ENCODE results near the gene THTPA. TPM values are rescaled to one million over a fixed set of nuclear protein-coding genes. Genes with fewer than 3 reads are reported as not detected.

The THTPA gene
- total and polyA plus RNA-seq, 2 of the 4 experiments (the other 2 are of a cell fraction), result 5.0 to 9.2 TPM

DNA sequence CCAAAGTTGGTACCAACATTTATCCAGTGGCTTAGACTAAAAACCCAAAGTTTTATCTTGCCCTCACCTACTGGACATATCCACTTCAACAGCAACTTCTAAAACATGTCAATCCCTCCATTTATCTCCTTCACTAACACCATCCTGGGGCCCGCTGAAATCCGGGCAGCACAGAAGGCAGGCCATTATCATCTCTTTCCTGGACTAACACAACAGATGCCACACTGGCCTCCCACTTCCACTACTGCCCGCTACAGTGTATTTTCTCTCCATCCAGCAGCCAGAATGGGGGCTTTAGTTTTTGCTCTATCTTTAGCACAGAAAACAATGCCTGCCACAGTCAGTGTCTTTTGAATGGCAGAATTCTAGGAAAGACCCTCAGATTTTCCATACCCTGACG lies 20.1 kb upstream of the THTPA start:
- in situ Hi-C loops (cut with MboI; ENCODE audit: low sequenced_read_pairs), result no loop called here
- H4K5ac ChIP-seq (ENCODE audit: low read depth, low read length), result no peak overlapping the region
- no peaks in the 10 kb centered on the region for H3K9me3 ChIP-seq (ENCODE audit: control insufficient read depth, insufficient read depth, low read length)
- H2BK15ac ChIP-seq (ENCODE audit: low read depth, low read length), result no peak overlapping the region
- no peak overlapping the region for H3K4ac ChIP-seq (ENCODE audit: low read depth, low read length)
- TF ChIP-seq MAFK (IDR thresholded peaks at IDR 0.05; ENCODE audit: low read depth, low read length), result no peak
- no peak for TF ChIP-seq RFX5 (IDR thresholded peaks at IDR 0.05; ENCODE audit: low read depth, low read length)
- TF ChIP-seq NFE2L2 (IDR thresholded peaks at IDR 0.05; ENCODE audit: low read depth, low read length), result no peak
- TF ChIP-seq CHD1 (IDR thresholded peaks at IDR 0.05; ENCODE audit: low read depth, low read length), result no peak
- ChIA-PET POLR2A (ENCODE audit: unreplicated experiment) (no interaction called here), CTCF (no interaction called here)
- H3K4me1 ChIP-seq (ENCODE audit: control insufficient read depth, insufficient read depth, low read length), result peaks cover 6% of the 10 kb centered on the region
- H2BK20ac ChIP-seq (ENCODE audit: low read depth, low read length), result no peak overlapping the region
- no peak overlapping the region for H3K27ac ChIP-seq (ENCODE audit: insufficient read depth, low read length)
- no peak overlapping the region for H3K4me2 ChIP-seq (ENCODE audit: low read depth, low read length)
- whole genome bisulfite sequencing, 2 experiments (ENCODE audit: extremely low coverage in 2 of 2, insufficient read length in 1 of 2), result 61% methylated on average over 2 of the region's 4 CpGs; no CpG with 5 or more reads in 1 of the 2 experiments
- H2AK9ac ChIP-seq (replicated peaks; ENCODE audit: low read depth, low read length, poor library complexity), result no peak overlapping the region
- no peak overlapping the region for H2AK5ac ChIP-seq (ENCODE audit: low read depth, low read length)
- BruUV-seq (replicated peaks), result no TSS peak
- H2BK120ac ChIP-seq (ENCODE audit: low read depth, low read length), result no peak overlapping the region
- no peak overlapping the region for H3K18ac ChIP-seq (ENCODE audit: low read depth, low read length)
- H2BK5ac ChIP-seq (ENCODE audit: low read depth, low read length, poor library complexity, severe bottlenecking), result no peak overlapping the region
- DNase-seq (no peak), ATAC-seq (ENCODE audit: low read depth) (no peak)
- no peak overlapping the region for H3K23ac ChIP-seq (ENCODE audit: low read depth, low read length)
- H3K9ac ChIP-seq (ENCODE audit: low read depth, low read length), result no peak overlapping the region
- H3K14ac ChIP-seq (replicated peaks; ENCODE audit: low read depth, low read length), result no peak overlapping the region
- H3K36me3 ChIP-seq (ENCODE audit: control insufficient read depth, insufficient read depth, low read length), result no peaks in the 10 kb centered on the region
- no peak overlapping the region for H3K4me3 ChIP-seq (ENCODE audit: insufficient read depth, low read depth, low read length)
- intact Hi-C loops (cut with micrococcal nuclease), result no loop called here
- H4K91ac ChIP-seq (ENCODE audit: insufficient read depth, low read depth, low read length), result no peak overlapping the region
- H3K27me3 ChIP-seq (ENCODE audit: control insufficient read depth, insufficient read depth, low read length), result no peaks in the 10 kb centered on the region
- no peak overlapping the region for H3K56ac ChIP-seq (ENCODE audit: extremely low read depth, insufficient read depth, low read length)
- no peaks in the 10 kb centered on the region; the same call in 1 of the 2 replicates for H4K20me1 ChIP-seq (ENCODE audit: insufficient read depth, low read length)
- no peaks in the 10 kb centered on the region for H3K9me1 ChIP-seq (ENCODE audit: insufficient read depth, low read length)
- dilution Hi-C loops (cut with HindIII; ENCODE audit: low sequenced_read_pairs, unreplicated experiment), result no loop called here
- no peaks in the 10 kb centered on the region for H3K79me1 ChIP-seq (ENCODE audit: low read depth in 1 of 2, low read length in 2 of 2)
- H4K8ac ChIP-seq (ENCODE audit: low read depth in 2 of 2, low read length in 2 of 2), result no peak overlapping the region
- H2AFZ ChIP-seq (replicated peaks; ENCODE audit: low read length, poor library complexity), result no peak overlapping the region

Measured in IMR-90 (cell line).